Measurements from ENCODE around the gene CCDC89. TPM values are rescaled to one million over a fixed set of nuclear protein-coding genes. Genes with fewer than 3 reads are reported as not detected.

Gene CCDC89
- total and polyA plus RNA-seq, 2 experiments from 2014 or later, result 0.31 TPM; not detected in 1

DNA sequence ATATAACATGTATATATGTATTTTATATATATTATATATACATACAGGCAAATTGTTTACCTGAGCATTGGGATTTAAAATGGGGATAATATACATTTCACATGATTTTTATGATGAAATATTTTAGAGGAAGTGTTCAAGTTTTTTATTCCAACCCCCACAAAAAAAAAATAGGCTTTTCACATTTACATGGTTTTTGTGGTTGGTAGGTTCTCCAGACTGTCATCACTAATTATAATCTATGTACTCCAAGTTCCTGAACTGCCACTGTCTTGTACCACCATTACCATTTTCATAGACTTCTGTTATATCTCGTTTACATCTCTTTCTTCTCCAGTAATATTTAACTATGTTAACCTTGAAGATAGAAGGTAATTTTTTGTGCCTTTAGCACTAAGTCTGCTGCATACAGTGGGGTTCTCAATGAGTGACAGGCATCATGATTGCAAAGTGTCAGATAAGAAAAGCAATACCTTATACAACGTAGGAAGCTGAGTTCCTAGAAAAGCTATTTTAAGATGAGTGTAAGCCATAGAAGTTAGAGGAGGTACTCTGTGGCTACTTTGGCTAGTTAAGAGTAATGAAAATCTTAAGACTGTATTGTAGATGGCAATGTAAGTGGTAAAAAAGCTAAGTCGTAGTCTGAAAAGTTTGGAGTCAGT, 33.1 kb downstream of the CCDC89 start (continued):
- TF ChIP-seq, protein P1, sequence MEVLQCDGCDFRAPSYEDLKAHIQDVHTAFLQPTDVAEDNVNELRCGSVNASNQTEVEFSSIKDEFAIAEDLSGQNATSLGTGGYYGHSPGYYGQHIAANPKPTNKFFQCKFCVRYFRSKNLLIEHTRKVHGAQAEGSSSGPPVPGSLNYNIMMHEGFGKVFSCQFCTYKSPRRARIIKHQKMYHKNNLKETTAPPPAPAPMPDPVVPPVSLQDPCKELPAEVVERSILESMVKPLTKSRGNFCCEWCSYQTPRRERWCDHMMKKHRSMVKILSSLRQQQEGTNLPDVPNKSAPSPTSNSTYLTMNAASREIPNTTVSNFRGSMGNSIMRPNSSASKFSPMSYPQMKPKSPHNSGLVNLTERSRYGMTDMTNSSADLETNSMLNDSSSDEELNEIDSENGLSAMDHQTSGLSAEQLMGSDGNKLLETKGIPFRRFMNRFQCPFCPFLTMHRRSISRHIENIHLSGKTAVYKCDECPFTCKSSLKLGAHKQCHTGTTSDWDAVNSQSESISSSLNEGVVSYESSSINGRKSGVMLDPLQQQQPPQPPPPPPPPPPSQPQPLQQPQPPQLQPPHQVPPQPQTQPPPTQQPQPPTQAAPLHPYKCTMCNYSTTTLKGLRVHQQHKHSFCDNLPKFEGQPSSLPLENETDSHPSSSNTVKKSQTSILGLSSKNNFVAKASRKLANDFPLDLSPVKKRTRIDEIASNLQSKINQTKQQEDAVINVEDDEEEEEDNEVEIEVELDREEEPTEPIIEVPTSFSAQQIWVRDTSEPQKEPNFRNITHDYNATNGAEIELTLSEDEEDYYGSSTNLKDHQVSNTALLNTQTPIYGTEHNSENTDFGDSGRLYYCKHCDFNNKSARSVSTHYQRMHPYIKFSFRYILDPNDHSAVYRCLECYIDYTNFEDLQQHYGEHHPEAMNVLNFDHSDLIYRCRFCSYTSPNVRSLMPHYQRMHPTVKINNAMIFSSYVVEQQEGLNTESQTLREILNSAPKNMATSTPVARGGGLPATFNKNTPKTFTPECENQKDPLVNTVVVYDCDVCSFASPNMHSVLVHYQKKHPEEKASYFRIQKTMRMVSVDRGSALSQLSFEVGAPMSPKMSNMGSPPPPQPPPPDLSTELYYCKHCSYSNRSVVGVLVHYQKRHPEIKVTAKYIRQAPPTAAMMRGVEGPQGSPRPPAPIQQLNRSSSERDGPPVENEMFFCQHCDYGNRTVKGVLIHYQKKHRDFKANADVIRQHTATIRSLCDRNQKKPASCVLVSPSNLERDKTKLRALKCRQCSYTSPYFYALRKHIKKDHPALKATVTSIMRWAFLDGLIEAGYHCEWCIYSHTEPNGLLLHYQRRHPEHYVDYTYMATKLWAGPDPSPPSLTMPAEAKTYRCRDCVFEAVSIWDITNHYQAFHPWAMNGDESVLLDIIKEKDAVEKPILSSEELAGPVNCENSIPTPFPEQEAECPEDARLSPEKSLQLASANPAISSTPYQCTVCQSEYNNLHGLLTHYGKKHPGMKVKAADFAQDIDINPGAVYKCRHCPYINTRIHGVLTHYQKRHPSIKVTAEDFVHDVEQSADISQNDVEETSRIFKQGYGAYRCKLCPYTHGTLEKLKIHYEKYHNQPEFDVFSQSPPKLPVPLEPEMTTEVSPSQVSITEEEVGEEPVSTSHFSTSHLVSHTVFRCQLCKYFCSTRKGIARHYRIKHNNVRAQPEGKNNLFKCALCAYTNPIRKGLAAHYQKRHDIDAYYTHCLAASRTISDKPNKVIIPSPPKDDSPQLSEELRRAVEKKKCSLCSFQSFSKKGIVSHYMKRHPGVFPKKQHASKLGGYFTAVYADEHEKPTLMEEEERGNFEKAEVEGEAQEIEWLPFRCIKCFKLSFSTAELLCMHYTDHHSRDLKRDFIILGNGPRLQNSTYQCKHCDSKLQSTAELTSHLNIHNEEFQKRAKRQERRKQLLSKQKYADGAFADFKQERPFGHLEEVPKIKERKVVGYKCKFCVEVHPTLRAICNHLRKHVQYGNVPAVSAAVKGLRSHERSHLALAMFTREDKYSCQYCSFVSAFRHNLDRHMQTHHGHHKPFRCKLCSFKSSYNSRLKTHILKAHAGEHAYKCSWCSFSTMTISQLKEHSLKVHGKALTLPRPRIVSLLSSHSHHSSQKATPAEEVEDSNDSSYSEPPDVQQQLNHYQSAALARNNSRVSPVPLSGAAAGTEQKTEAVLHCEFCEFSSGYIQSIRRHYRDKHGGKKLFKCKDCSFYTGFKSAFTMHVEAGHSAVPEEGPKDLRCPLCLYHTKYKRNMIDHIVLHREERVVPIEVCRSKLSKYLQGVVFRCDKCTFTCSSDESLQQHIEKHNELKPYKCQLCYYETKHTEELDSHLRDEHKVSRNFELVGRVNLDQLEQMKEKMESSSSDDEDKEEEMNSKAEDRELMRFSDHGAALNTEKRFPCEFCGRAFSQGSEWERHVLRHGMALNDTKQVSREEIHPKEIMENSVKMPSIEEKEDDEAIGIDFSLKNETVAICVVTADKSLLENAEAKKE (CRISPR knock-in tag; IDR thresholded peaks at IDR 0.05), result no peak
- TF ChIP-seq ZNF331 (CRISPR knock-in tag; IDR thresholded peaks at IDR 0.05; ENCODE audit: low read depth), result no peak
- no peak for TF ChIP-seq EZH2phosphoT487 (IDR thresholded peaks at IDR 0.05; ENCODE audit: unreplicated experiment)

DNA sequence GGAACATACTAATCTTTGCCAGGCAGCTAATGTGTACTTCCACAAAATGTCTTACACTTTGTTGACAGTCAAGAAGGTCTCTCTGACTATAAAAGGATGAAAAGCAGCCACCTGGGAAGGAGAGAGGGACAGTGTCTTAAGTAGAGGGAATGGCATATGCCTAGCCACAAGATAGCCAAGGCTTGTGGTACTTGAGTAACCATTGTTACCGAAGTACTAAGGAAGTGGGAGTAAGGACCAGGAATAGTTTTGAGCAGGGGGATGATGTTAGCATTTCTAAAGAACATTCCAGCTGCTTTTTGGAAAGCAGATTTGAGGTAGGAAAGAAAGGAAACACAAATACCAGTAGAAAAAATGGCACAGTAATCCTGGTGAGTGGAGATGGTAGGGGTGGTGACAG, 34.9 kb downstream of the CCDC89 start:
- TF ChIP-seq EZH2 (IDR thresholded peaks at IDR 0.05; ENCODE audit: low read depth, unreplicated experiment) (no peak), POLR2AphosphoS5 (IDR thresholded peaks at IDR 0.05; ENCODE audit: low read depth) (no peak), JUNB (IDR thresholded peaks at IDR 0.05; ENCODE audit: unreplicated experiment) (no peak), NANOG (IDR thresholded peaks at IDR 0.05; ENCODE audit: borderline replicate concordance) (no peak)
- TF ChIP-seq, protein P2, sequence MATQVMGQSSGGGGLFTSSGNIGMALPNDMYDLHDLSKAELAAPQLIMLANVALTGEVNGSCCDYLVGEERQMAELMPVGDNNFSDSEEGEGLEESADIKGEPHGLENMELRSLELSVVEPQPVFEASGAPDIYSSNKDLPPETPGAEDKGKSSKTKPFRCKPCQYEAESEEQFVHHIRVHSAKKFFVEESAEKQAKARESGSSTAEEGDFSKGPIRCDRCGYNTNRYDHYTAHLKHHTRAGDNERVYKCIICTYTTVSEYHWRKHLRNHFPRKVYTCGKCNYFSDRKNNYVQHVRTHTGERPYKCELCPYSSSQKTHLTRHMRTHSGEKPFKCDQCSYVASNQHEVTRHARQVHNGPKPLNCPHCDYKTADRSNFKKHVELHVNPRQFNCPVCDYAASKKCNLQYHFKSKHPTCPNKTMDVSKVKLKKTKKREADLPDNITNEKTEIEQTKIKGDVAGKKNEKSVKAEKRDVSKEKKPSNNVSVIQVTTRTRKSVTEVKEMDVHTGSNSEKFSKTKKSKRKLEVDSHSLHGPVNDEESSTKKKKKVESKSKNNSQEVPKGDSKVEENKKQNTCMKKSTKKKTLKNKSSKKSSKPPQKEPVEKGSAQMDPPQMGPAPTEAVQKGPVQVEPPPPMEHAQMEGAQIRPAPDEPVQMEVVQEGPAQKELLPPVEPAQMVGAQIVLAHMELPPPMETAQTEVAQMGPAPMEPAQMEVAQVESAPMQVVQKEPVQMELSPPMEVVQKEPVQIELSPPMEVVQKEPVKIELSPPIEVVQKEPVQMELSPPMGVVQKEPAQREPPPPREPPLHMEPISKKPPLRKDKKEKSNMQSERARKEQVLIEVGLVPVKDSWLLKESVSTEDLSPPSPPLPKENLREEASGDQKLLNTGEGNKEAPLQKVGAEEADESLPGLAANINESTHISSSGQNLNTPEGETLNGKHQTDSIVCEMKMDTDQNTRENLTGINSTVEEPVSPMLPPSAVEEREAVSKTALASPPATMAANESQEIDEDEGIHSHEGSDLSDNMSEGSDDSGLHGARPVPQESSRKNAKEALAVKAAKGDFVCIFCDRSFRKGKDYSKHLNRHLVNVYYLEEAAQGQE (IDR thresholded peaks at IDR 0.05; ENCODE audit: unreplicated experiment), result no peak
- TF ChIP-seq, protein P3, sequence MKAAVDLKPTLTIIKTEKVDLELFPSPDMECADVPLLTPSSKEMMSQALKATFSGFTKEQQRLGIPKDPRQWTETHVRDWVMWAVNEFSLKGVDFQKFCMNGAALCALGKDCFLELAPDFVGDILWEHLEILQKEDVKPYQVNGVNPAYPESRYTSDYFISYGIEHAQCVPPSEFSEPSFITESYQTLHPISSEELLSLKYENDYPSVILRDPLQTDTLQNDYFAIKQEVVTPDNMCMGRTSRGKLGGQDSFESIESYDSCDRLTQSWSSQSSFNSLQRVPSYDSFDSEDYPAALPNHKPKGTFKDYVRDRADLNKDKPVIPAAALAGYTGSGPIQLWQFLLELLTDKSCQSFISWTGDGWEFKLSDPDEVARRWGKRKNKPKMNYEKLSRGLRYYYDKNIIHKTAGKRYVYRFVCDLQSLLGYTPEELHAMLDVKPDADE (IDR thresholded peaks at IDR 0.05), result no peak
- TF ChIP-seq, protein P4, sequence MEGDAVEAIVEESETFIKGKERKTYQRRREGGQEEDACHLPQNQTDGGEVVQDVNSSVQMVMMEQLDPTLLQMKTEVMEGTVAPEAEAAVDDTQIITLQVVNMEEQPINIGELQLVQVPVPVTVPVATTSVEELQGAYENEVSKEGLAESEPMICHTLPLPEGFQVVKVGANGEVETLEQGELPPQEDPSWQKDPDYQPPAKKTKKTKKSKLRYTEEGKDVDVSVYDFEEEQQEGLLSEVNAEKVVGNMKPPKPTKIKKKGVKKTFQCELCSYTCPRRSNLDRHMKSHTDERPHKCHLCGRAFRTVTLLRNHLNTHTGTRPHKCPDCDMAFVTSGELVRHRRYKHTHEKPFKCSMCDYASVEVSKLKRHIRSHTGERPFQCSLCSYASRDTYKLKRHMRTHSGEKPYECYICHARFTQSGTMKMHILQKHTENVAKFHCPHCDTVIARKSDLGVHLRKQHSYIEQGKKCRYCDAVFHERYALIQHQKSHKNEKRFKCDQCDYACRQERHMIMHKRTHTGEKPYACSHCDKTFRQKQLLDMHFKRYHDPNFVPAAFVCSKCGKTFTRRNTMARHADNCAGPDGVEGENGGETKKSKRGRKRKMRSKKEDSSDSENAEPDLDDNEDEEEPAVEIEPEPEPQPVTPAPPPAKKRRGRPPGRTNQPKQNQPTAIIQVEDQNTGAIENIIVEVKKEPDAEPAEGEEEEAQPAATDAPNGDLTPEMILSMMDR (conservative IDR thresholded peaks at IDR 0.05; ENCODE audit: low read depth in 2 of 2), result no peak
- Mint-ChIP-seq H3K27ac (0 out of 2 replicates have a peak overlapping the region, but pooled peaks have one; percentile 1), H3K36me3 (ENCODE audit: low read depth) (peaks cover 13% of the 10 kb centered on the region; the same call in 2 of the 3 replicates), H3K4me1 (peaks cover 15% of the 10 kb centered on the region), H3K9me3 (no peaks in the 10 kb centered on the region), H3K4me3 (no peak overlapping the region), H3K27me3 (ENCODE audit: insufficient read depth, low read depth, poor library complexity) (peaks cover 2% of the 10 kb centered on the region)
- H4K20me1 ChIP-seq (replicated peaks; ENCODE audit: insufficient read depth), result 0 out of 2 replicates have a peak, but pooled peaks cover 4% of the 10 kb centered on the region
- peaks cover 11% of the 10 kb centered on the region for H3K4me1 ChIP-seq (ENCODE audit: insufficient read depth)
- H3K4me2 ChIP-seq, result no peak overlapping the region
- H3F3A ChIP-seq (replicated peaks; ENCODE audit: low read depth), result no peaks in the 10 kb centered on the region
- H3K9me2 ChIP-seq (ENCODE audit: insufficient read depth), result no peaks in the 10 kb centered on the region
- H3K79me2 ChIP-seq (replicated peaks; ENCODE audit: insufficient read depth), result peaks cover 8% of the 10 kb centered on the region; the same call in 1 of the 2 replicates
- H3K36me3 ChIP-seq (ENCODE audit: insufficient read depth), result peaks cover 8% of the 10 kb centered on the region
- DNase-seq (ENCODE audit: low spot score), result peak; percentile 47
- ATAC-seq, result 0 out of 3 replicates have a peak, but pooled peaks have one; percentile 4
- no peak overlapping the region for H3K4me3 ChIP-seq
- no peak overlapping the region for H2AFZ ChIP-seq
- no peaks in the 10 kb centered on the region for H3K27me3 ChIP-seq (ENCODE audit: insufficient read depth)
- H3K27ac ChIP-seq (ENCODE audit: low read depth), result 0 out of 2 replicates have a peak overlapping the region, but pooled peaks have one; percentile 67

Measured in GM23338 (cell line).